Measurements from ENCODE around the gene MRPL43.

The MRPL43 gene

DNA sequence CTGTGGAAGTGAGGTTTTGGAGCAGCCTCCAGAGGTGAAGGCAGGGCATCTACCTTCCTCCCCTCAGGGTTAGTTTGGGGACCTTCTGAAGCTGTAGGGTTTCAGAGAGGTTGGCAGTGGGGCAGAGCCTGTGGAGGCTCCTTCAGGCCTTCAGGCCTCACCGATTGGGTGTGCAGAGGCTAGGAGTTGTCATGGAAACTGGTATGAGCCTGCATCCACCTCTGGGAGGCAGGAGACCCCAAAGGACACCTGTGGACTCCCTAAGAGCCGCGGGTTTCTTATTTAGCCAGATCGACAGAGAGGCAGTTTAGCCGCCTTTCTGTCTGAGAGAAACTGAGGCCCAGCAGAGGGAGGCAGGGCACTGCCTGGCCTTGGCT lies 14.3 kb upstream of the MRPL43 start:
- WGBS, 2 experiments = 84 to 85% methylated on average over 5 of the region's 5 CpGs

DNA sequence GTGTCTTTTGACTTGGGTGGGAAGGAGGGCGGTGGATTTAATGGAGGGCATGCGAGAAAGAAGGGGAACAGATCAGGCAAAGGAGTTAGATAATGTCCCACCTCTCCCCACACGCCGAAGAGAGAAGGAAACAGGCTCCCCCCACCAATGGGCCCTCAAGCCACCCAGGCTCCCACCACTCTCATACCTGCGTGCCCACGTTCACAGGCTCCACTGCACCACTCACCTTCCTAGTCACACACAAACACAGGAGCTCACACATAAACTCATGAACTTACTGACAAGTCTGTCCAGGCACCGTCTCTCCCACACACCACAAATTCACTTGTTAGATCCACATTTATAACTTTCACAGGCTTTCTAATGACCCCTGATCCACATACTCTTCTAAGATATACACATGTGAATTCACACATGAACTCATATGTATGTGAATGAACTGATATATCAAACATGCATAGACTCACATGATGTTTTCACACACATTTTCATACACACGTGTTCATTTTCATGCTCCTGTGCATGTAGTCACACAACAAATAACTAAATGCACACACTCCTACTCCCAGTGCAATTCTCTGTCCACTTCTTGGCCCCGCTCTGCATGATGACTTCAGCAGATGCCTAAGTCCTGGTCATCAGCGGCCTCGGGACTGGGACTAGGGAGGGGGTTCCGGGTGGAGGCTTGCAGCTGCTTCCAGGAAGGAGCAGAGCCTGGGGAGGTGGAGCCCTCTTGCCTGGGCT lies 13.8 kb upstream of the MRPL43 start:
- H3K27ac ChIP-seq (ENCODE audit: insufficient read depth, low read depth, low read length, poor library complexity, severe bottlenecking) = no peak overlapping the region

More for the DNA sequence above, 14.3 kb upstream of the MRPL43 start:
- Histone ChIP-seq H3K9me3 (ENCODE audit: control insufficient read depth, low read length) (no peaks in the 10 kb centered on the region), H3K4me1 (ENCODE audit: control insufficient read depth, insufficient read depth, low read length) (peaks cover 15% of the 10 kb centered on the region), H3K27ac (ENCODE audit: insufficient read depth, low read depth, low read length, poor library complexity, severe bottlenecking) (no peak overlapping the region), H3K36me3 (ENCODE audit: control insufficient read depth, insufficient read depth, low read length) (peaks cover 35% of the 10 kb centered on the region), H3K4me3 (ENCODE audit: insufficient read depth, low read depth, low read length) (peak overlapping the region; percentile 87), H3K27me3 (ENCODE audit: control insufficient read depth, insufficient read depth, low read length, poor library complexity, severe bottlenecking) (no peaks in the 10 kb centered on the region)

DNA sequence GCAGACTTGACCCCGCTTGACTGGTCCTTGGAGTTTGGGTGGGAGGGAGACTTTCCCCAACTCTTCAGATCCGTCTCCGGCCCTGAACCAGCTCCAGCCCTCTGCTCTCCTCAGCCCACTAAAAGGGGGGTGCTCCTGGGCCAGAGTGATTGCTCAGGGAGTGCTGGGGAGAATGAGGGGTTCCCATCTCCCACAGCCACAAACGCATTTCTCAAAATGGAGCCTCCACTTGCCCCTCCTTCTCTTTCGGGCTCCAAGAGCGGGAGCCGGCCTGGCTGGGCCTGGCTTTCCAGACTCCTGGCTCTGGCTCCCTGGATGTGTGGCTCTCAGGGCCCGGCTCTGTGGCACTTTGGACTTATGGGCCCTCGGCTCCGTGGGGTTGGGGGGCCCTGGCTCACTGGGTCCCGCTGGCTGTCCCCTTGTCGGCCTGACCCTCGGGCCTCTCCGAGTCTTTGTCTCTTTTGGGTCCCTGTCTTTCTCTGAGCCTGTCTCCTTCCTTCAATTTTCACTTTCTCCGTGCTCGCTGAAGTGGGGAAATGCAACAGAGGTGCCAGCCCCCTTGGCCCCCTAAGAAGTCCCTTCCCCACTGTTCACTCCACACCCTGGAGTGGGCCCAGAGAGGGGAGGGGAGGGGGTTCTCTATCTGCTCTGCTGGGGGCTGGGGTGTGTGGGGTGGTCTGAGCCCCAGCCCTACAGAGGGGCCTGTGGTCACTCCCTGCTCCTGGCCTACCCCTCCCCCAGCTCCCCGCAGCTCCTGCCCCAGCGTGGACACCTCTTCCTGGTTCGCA lies 13.0 kb upstream of the MRPL43 start:
- H3K27me3 ChIP-seq (ENCODE audit: control insufficient read depth, insufficient read depth, low read length, poor library complexity, severe bottlenecking) = no peaks in the 10 kb centered on the region
- peak overlapping the region; percentile 87 for H3K4me3 ChIP-seq (ENCODE audit: insufficient read depth, low read depth, low read length)
- H3K27ac ChIP-seq (ENCODE audit: insufficient read depth, low read depth, low read length, poor library complexity, severe bottlenecking) = no peak overlapping the region
- no peaks in the 10 kb centered on the region for H3K9me3 ChIP-seq (ENCODE audit: control insufficient read depth, low read length)
- peaks cover 15% of the 10 kb centered on the region for H3K4me1 ChIP-seq (ENCODE audit: control insufficient read depth, insufficient read depth, low read length)
- 10 to 14% methylated on average over 18 to 19 of the region's 19 CpGs for WGBS, 2 experiments
- H3K36me3 ChIP-seq (ENCODE audit: control insufficient read depth, insufficient read depth, low read length) = peaks cover 21% of the 10 kb centered on the region

More for the DNA sequence above, 13.8 kb upstream of the MRPL43 start:
- H3K4me1 ChIP-seq (ENCODE audit: control insufficient read depth, insufficient read depth, low read length) = peaks cover 15% of the 10 kb centered on the region
- WGBS, 2 experiments = 78% methylated on average over 12 of the region's 12 CpGs
- peaks cover 29% of the 10 kb centered on the region for H3K36me3 ChIP-seq (ENCODE audit: control insufficient read depth, insufficient read depth, low read length)
- H3K9me3 ChIP-seq (ENCODE audit: control insufficient read depth, low read length) = no peaks in the 10 kb centered on the region
- H3K4me3 ChIP-seq (ENCODE audit: insufficient read depth, low read depth, low read length) = peak overlapping the region; percentile 87
- no peaks in the 10 kb centered on the region for H3K27me3 ChIP-seq (ENCODE audit: control insufficient read depth, insufficient read depth, low read length, poor library complexity, severe bottlenecking)

DNA sequence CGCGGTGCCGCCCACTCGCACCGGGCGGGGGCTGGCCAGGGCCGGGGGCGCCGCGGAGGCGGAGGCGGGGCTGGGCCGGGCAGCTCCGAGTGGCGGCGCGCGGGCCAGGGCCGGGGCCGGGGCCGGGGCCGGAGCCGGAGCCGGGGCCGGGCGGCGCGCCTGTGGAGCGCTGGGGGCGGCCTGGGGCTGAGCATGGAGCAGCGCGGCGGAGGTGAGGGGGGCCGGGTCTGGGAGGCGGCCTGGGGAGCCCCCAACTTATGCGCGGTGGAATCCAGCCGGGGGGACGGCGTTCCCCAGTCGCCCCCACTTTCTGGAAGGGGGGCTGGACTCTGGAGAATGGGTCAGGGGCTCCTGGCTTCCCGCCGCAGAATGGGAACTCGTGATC lies 12.4 kb upstream of the MRPL43 start, which contains the start of gene LZTS2:
TSS of gene LZTS2 (plus strand) at position 67 of the 385 bp plus-strand sequence. CDS start 2,731 bp downstream, outside the sequence.
- Histone ChIP-seq H3K27ac (ENCODE audit: insufficient read depth, low read depth, low read length, poor library complexity, severe bottlenecking) (peak within 1 kb of the TSS; percentile 89), H3K9me3 (ENCODE audit: control insufficient read depth, low read length) (no peaks in the 10 kb centered on the region), H3K4me3 (ENCODE audit: insufficient read depth, low read depth, low read length) (peak within 1 kb of the TSS; percentile 87), H3K36me3 (ENCODE audit: control insufficient read depth, insufficient read depth, low read length) (peaks cover 16% of the 10 kb centered on the region), H3K4me1 (ENCODE audit: control insufficient read depth, insufficient read depth, low read length) (peaks cover 15% of the 10 kb centered on the region), H3K27me3 (ENCODE audit: control insufficient read depth, insufficient read depth, low read length, poor library complexity, severe bottlenecking) (no peaks in the 10 kb centered on the region)
- WGBS, 2 experiments = 1% methylated on average over 44 of the region's 44 CpGs

DNA sequence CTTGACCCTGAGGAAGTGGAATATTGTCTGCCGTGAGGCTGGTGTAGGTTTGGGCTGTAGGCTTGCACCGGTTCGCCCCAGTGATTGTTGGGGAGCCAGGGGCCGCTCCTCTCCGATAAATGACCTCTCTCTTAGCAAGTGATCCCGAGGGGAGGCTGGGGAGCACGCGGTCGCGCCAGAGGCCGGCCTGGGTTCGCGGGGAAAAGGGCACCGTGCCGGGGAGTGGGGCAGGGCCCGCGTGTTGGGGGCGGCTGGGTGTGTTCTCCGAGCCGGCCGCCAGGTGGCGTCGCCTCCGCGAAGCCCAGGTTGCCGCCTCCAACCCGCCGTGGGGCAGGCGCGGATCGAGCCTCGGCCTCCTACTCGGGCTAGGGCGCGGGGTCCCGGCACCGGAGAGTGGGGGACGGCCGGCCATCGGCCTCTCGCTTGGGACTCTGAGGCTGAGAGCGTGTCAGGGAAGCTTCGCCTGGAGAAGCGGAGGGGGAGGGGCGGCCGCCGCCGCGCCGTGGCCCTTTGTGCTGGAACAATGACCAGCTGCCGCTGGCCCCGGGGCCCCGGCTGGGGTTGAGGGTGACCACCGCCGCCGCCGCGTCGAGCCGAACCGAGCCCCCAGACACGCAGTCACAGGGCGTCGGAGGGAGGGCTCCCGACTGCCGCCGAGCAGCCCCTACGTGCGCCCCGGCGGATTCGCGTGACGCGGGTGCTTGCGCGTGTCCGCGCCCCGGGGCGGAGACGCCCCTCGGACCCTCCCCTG lies 11.9 kb upstream of the MRPL43 start:
- Histone ChIP-seq H3K9me3 (ENCODE audit: control insufficient read depth, low read length) (no peaks in the 10 kb centered on the region), H3K4me3 (ENCODE audit: insufficient read depth, low read depth, low read length) (peak overlapping the region; percentile 87), H3K36me3 (ENCODE audit: control insufficient read depth, insufficient read depth, low read length) (peaks cover 11% of the 10 kb centered on the region), H3K27me3 (ENCODE audit: control insufficient read depth, insufficient read depth, low read length, poor library complexity, severe bottlenecking) (no peaks in the 10 kb centered on the region), H3K4me1 (ENCODE audit: control insufficient read depth, insufficient read depth, low read length) (peaks cover 15% of the 10 kb centered on the region), H3K27ac (ENCODE audit: insufficient read depth, low read depth, low read length, poor library complexity, severe bottlenecking) (peak overlapping the region; percentile 89)
- 1% methylated on average over 83 of the region's 83 CpGs for WGBS, 2 experiments

DNA sequence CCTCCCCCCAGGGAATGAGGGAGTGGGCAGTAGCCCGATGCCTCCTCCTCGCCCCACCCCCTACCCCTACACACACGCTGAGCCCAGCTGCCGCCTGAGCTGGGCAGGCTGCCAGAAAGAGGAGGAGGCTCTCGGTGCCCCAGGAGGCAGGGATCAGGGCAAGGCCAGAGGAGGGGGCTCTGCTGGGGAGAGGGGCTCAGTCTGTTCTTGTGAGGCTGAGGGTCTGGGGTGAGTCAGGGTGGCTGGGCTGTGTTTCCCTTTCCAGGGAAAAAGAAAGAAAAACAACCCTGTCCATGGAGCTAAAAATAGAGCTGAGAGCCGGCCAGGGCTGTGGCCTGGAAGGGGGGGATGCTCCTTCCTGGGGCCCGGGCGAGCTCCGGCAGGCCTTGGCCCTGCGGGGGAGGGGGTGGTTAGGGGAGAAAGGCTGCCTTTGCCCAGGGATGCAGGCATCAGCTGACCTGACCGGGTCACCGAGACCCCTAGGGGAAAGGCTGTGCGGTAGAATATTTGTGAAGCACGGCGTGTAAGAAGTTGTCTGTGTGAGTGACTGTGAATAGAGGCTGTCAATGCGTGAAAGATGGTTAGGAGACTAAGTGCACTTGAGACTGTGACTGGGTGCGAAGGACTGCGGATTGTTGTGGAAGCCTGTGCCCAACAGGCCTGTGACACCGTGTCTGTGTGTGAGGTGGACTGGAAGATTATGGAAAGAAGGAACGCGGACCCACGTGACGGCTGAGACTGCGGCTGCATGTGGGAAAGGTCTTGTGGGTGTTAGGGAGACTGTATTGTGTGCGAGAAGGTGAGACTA lies 11.1 kb upstream of the MRPL43 start:
- Histone ChIP-seq H3K4me3 (ENCODE audit: insufficient read depth, low read depth, low read length) (peak overlapping the region; percentile 87), H3K27me3 (ENCODE audit: control insufficient read depth, insufficient read depth, low read length, poor library complexity, severe bottlenecking) (no peaks in the 10 kb centered on the region), H3K9me3 (ENCODE audit: control insufficient read depth, low read length) (no peaks in the 10 kb centered on the region), H3K4me1 (ENCODE audit: control insufficient read depth, insufficient read depth, low read length) (peaks cover 15% of the 10 kb centered on the region), H3K27ac (ENCODE audit: insufficient read depth, low read depth, low read length, poor library complexity, severe bottlenecking) (peak overlapping the region; percentile 89), H3K36me3 (ENCODE audit: control insufficient read depth, insufficient read depth, low read length) (peaks cover 5% of the 10 kb centered on the region)
- 8 to 10% methylated on average over 23 to 25 of the region's 25 CpGs for WGBS, 2 experiments

DNA sequence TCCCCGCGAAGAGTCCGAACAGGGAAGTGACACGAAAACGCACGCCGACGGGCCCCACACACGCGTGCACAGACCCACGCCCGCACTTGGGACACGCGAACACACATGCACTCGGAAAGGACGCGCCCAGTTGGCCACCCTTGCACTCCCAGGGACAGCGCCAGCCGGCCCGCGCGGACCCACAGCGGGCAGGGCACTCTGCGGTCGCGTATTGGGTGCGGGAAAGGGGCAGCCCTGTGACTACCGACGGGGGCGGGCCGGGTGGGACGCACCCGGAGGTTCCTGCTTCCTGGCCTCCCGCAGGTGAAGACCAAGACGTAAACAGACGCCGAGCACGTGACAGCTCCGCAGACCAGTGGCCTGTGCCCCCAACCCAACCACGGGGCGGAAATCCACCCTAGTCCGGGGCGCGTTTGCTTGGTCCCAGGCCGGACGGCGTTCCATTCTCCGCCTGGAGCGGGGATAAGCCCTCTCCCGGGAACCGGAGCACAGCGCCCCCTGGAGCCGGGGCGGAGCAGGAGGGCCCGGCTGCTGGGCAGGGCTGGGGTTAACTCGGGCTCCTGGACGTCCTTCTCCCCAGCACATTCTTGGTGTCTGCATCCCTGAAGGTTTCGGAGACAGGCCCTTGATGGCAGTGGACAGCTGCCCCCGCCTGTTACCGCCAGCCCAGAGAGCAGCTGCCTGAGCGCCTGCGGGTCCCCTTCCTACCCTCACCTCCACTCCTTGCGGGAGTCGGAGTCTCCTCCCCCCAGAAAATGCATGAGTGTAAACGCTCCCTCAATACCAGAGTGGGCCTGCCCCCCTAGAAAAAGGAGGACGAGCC lies 10.3 kb upstream of the MRPL43 start:
- H3K36me3 ChIP-seq (ENCODE audit: control insufficient read depth, insufficient read depth, low read length) = peaks cover 7% of the 10 kb centered on the region
- peak overlapping the region; percentile 89 for H3K27ac ChIP-seq (ENCODE audit: insufficient read depth, low read depth, low read length, poor library complexity, severe bottlenecking)
- H3K9me3 ChIP-seq (ENCODE audit: control insufficient read depth, low read length) = no peaks in the 10 kb centered on the region
- H3K27me3 ChIP-seq (ENCODE audit: control insufficient read depth, insufficient read depth, low read length, poor library complexity, severe bottlenecking) = no peaks in the 10 kb centered on the region
- H3K4me1 ChIP-seq (ENCODE audit: control insufficient read depth, insufficient read depth, low read length) = peaks cover 15% of the 10 kb centered on the region
- WGBS, 2 experiments = 0% methylated on average over 64 to 66 of the region's 66 CpGs
- H3K4me3 ChIP-seq (ENCODE audit: insufficient read depth, low read depth, low read length) = peak overlapping the region; percentile 87

DNA sequence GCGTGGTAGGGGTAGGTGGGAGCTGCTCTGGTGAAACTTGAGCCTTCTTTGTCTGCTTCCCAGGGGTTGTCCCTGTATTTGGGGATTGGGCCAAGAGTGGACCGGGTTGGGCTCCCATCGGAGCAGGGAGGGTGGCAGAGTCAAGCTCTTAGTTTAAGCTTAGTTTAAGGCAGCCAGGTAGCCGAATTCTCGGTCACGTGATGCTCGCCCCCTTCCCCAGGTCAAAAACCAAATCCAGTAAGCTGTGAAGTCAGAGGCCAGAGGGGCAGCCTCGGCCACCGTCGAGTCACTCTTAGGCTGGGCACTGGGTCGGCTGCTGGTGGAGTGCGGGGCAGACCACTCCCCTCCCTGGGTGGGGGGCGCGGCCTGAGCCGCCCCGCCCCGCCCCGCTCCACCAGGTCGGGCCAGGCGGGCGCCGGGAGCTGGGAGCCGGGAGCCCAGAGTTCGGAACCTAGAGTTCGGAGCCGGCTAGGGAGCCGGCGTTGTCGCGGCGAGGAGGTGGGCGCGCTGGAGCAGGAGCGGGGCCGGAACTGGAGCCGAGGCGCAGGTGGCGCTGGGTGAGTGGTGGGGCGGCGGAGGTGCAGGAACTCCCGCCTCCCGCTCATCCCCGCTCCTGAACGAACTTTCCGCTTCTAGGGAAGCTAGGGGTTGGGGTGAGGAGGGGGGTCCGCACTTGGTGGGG lies 9.5 kb upstream of the MRPL43 start:
- Histone ChIP-seq H3K27me3 (ENCODE audit: control insufficient read depth, insufficient read depth, low read length, poor library complexity, severe bottlenecking) (no peaks in the 10 kb centered on the region), H3K4me1 (ENCODE audit: control insufficient read depth, insufficient read depth, low read length) (peaks cover 15% of the 10 kb centered on the region), H3K9me3 (ENCODE audit: control insufficient read depth, low read length) (no peaks in the 10 kb centered on the region), H3K4me3 (ENCODE audit: insufficient read depth, low read depth, low read length) (peak overlapping the region; percentile 87), H3K36me3 (ENCODE audit: control insufficient read depth, insufficient read depth, low read length) (peaks cover 7% of the 10 kb centered on the region), H3K27ac (ENCODE audit: insufficient read depth, low read depth, low read length, poor library complexity, severe bottlenecking) (peak overlapping the region; percentile 89)
- WGBS, 2 experiments = 4% methylated on average over 45 to 46 of the region's 46 CpGs
